Suprapubic skin (tissue), 4 donors: ENCODE measurements around the gene AQP2.

Experiments used
- CTCF ChIP-seq, 2 donors: fragments of 200-600 bp in 1 of 2; fragments of 450-650 bp in 1 of 2; sonication (generic) in 1 of 2; IDR thresholded peaks; one replicate each; pipeline ENCODE4 v1.5.1; 2016 to 2019; ENCODE audit warnings: antibody characterized with exemption in 2 of 2, mild to moderate bottlenecking in 1 of 2, moderate library complexity in 1 of 2
- EP300 ChIP-seq: sonication (generic); formaldehyde crosslinking; IDR thresholded peaks from one replicate; pipeline ENCODE4 v1.6.1; 2017; ENCODE audit warnings: antibody characterized with exemption
- POLR2A ChIP-seq, 2 donors: fragments of 450-650 bp; IDR thresholded peaks; one replicate each; pipeline ENCODE4 v1.6.1; 2017; ENCODE audit warnings: antibody characterized with exemption in 2 of 2, mild to moderate bottlenecking in 2 of 2, moderate library complexity in 2 of 2
- POLR2AphosphoS5 ChIP-seq, 3 donors: sonication (generic); formaldehyde crosslinking; IDR thresholded peaks; one replicate each; pipeline ENCODE4 v1.6.1; 2017; ENCODE audit warnings: antibody characterized with exemption in 3 of 3

DNA sequence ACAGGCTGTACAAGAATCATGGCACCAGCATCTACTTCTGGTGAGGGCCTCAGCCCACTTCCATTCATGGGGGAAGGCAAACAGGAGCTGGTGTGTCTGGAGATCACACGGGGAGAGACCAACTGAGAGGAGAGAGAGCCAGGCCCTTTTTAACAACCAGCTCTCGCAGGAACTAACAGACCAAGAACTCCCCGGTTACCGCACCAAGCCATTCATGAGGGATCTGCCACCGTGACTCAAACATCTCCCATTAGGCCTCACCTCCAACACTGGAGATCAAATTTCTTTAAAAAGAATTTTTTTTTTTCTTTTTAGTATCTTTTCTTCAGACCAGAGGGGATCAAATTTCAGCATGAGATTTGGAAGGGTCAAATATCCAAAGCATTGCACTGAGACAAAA lies 16.7 kb upstream of the AQP2 start:
- TF ChIP-seq POLR2A (IDR thresholded peaks at IDR 0.05) (no peak), CTCF (IDR thresholded peaks at IDR 0.05) (no peak), EP300 (no peak), POLR2AphosphoS5 (IDR thresholded peaks at IDR 0.05) (no peak)
